Activated CD8-positive, alpha-beta memory T cell treated with anti-CD3 and anti-CD28 coated beads, Interleukin-2, amount 50 U/mL, for 24 hours (primary cell): ENCODE results near the gene EXOC1L.

Experiments used
- DNase-seq: peaks from one replicate; pipeline ENCODE4 v3.0.0-alpha.2; 2020; ENCODE audit errors: extremely low read depth

Gene EXOC1L

GRCh38 chr4:55819634-55820033 lies at the start of gene EXOC1L:
Gene EXOC1L (plus strand): TSS chr4:55819790. CDS start chr4:55820027, 237 bp downstream.
- DNase-seq, result no peak

GRCh38 chr4:55770662-55771061 lies 48.9 kb upstream of the EXOC1L start:
- DNase-seq, result no peak

- DNase-seq, result no peak
These were observed 38.2 kb upstream of the EXOC1L start for GRCh38 chr4:55781341-55781740.

GRCh38 chr4:55781812-55782211 lies 37.8 kb upstream of the EXOC1L start:
- no peak for DNase-seq

GRCh38 chr4:55783584-55783983 lies 36.0 kb upstream of the EXOC1L start:
- no peak for DNase-seq

GRCh38 chr4:55784747-55785146 lies 34.8 kb upstream of the EXOC1L start:
- no peak for DNase-seq

- no peak for DNase-seq
These were observed 27.9 kb upstream of the EXOC1L start for GRCh38 chr4:55791666-55792065.

GRCh38 chr4:55793479-55793878 lies 26.1 kb upstream of the EXOC1L start:
- no peak for DNase-seq

GRCh38 chr4:55794053-55794452 lies 25.5 kb upstream of the EXOC1L start:
- DNase-seq, result no peak

GRCh38 chr4:55795341-55795740 lies 24.2 kb upstream of the EXOC1L start:
- no peak for DNase-seq

- DNase-seq, result no peak
These were observed 18.1 kb upstream of the EXOC1L start for GRCh38 chr4:55801498-55801897.

- no peak for DNase-seq
These were observed 12.0 kb upstream of the EXOC1L start for GRCh38 chr4:55807556-55807955.

GRCh38 chr4:55808186-55808585 lies 11.4 kb upstream of the EXOC1L start:
- DNase-seq, result no peak

GRCh38 chr4:55808632-55809031 lies 11.0 kb upstream of the EXOC1L start:
- DNase-seq, result no peak

GRCh38 chr4:55817691-55818090 lies 1.9 kb upstream of the EXOC1L start:
- no peak for DNase-seq

GRCh38 chr4:55820279-55820678 lies 689 bp downstream of the EXOC1L start:
- DNase-seq, result no peak

GRCh38 chr4:55822329-55822728 lies 2.7 kb downstream of the EXOC1L start:
- DNase-seq, result no peak

- no peak for DNase-seq
These were observed 5.3 kb downstream of the EXOC1L start for GRCh38 chr4:55824865-55825264.

GRCh38 chr4:55826986-55827385 lies 7.4 kb downstream of the EXOC1L start:
- DNase-seq, result no peak

- no peak for DNase-seq
These were observed 8.0 kb downstream of the EXOC1L start for GRCh38 chr4:55827582-55827981.

GRCh38 chr4:55830048-55830447 lies 10.5 kb downstream of the EXOC1L start:
- no peak for DNase-seq

- no peak for DNase-seq
These were observed 11.1 kb downstream of the EXOC1L start for GRCh38 chr4:55830716-55831115.

- no peak for DNase-seq
These were observed 14.7 kb downstream of the EXOC1L start for GRCh38 chr4:55834086-55834795.

GRCh38 chr4:55837903-55838302 lies 18.3 kb downstream of the EXOC1L start:
- no peak for DNase-seq
